ENCODE data around the gene CFAP221.
A peak's percentile ranks its signal among the peaks of the same experiment; 100 is the strongest.

Gene CFAP221

GRCh38 chr2:119544075-119544938 is at the start of gene CFAP221:
CFAP221 (plus strand) TSS chr2:119544449; CDS start chr2:119546132, 1,683 bp downstream.
- TF ChIP-seq CTCF (IDR thresholded peaks at IDR 0.05; ENCODE audit: low read depth, low read length) = no peak
- H3K4me3 ChIP-seq (ENCODE audit: low read depth, low read length) = peak within 1 kb of the TSS; percentile 50
- no peaks in the 10 kb centered on the region for H3K36me3 ChIP-seq
- DNase-seq = peak; percentile 83
- H3K9me3 ChIP-seq (ENCODE audit: severe bottlenecking) = no peaks in the 10 kb centered on the region
- H3K27me3 ChIP-seq (ENCODE audit: insufficient read depth, low read depth, severe bottlenecking) = no peaks in the 10 kb centered on the region
- peak within 1 kb of the TSS; percentile 80 for H3K27ac ChIP-seq

- DNase-seq = no peak
- Histone ChIP-seq H3K4me3 (ENCODE audit: low read depth, low read length) (no peak overlapping the region), H3K9me3 (ENCODE audit: severe bottlenecking) (peaks cover 6% of the 10 kb centered on the region), H3K27me3 (ENCODE audit: insufficient read depth, low read depth, severe bottlenecking) (no peaks in the 10 kb centered on the region), H3K27ac (no peak overlapping the region), H3K36me3 (no peaks in the 10 kb centered on the region)
- no peak for TF ChIP-seq CTCF (IDR thresholded peaks at IDR 0.05; ENCODE audit: low read depth, low read length)
Observed at GRCh38 chr2:119495948-119496347, 48.3 kb upstream of the CFAP221 start.

DNA sequence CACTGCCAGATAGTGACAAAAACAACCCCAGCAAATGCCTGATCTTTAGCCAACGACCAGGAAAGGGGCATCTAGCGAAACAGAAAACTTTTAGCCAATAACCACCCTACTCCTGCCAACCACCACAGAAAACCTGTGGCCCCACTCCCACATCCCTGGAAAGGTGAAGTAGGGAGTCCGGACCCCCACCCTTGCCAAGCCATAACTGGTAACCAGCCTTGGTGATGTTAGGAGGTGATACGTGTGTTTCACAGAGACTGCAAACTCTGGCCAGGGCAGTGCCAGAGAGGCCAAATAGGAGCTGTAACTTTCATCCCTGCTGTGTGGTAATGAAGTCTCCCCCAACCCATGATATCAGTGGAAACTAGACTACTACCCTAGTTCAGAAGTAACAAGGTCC is 47.6 kb upstream of the CFAP221 start:
- no peak for DNase-seq
- Histone ChIP-seq H3K9me3 (ENCODE audit: severe bottlenecking) (peaks cover 6% of the 10 kb centered on the region), H3K36me3 (no peaks in the 10 kb centered on the region), H3K27ac (no peak overlapping the region), H3K27me3 (ENCODE audit: insufficient read depth, low read depth, severe bottlenecking) (no peaks in the 10 kb centered on the region), H3K4me3 (ENCODE audit: low read depth, low read length) (no peak overlapping the region)
- no peak for TF ChIP-seq CTCF (IDR thresholded peaks at IDR 0.05; ENCODE audit: low read depth, low read length)

DNA sequence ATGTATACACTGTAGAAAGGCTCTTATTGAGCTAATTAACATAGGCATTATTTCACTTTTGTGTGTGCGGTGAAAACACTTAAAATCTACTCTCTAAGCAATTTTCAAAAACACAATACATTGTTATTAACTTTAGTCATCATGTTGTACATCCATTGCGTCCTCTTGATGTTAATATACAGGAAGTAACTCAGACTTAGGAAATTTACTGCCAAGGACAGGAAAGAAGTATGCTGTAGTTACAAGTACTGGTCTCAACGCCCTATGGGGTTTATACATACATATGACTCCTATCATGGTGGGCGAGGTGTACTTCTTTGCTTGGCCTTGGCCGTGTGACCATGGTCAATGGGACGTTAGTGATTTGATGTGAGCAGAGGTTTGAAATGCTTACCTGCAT is 35.5 kb upstream of the CFAP221 start:
- TF ChIP-seq CTCF (IDR thresholded peaks at IDR 0.05; ENCODE audit: low read depth, low read length) = no peak
- H3K36me3 ChIP-seq = no peaks in the 10 kb centered on the region
- DNase-seq = no peak

DNA sequence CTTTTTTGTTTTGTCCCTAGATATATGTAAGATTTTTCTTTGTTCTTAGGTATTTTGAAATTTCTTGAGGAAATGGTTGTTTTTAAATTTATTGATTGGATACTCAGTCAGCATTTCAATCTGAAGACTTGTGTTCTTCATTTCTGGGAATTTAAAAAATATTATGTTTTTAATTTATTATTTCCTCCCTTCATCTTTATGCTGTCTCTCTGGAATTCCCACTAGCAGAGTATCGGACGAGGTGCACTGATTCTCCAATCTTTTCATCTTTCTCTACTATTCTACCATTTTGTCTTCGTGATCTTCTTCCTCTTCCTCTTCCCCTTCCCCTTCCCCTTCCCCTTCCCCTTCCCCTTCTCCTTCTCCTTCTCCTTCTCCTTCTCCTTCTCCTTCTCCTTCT is 32.3 kb upstream of the CFAP221 start:
- no peak for TF ChIP-seq CTCF (IDR thresholded peaks at IDR 0.05; ENCODE audit: low read depth, low read length)
- H3K27ac ChIP-seq = no peak overlapping the region

More for the DNA sequence above, 35.5 kb upstream of the CFAP221 start:
- Histone ChIP-seq H3K27ac (no peak overlapping the region), H3K4me3 (ENCODE audit: low read depth, low read length) (no peak overlapping the region), H3K9me3 (ENCODE audit: severe bottlenecking) (no peaks in the 10 kb centered on the region), H3K27me3 (ENCODE audit: insufficient read depth, low read depth, severe bottlenecking) (no peaks in the 10 kb centered on the region)

More for the DNA sequence above, 32.3 kb upstream of the CFAP221 start:
- Histone ChIP-seq H3K36me3 (no peaks in the 10 kb centered on the region), H3K4me3 (ENCODE audit: low read depth, low read length) (no peak overlapping the region), H3K27me3 (ENCODE audit: insufficient read depth, low read depth, severe bottlenecking) (no peaks in the 10 kb centered on the region), H3K9me3 (ENCODE audit: severe bottlenecking) (no peaks in the 10 kb centered on the region)
- no peak for DNase-seq

Measured in WERI-Rb-1 (cell line).